Keratinocyte (primary cell): ENCODE measurements around the gene CD74. TPM values are rescaled to one million over a fixed set of nuclear protein-coding genes. Genes with fewer than 3 reads are reported as not detected.

Experiments used
- DNase-seq: peaks from one replicate; pipeline ENCODE4 v3.0.0-alpha.2; 2011; ENCODE audit warnings: low read depth, missing footprints, low spot score
- FAIRE-seq: peaks from 2 replicates; lab custom pipeline; 2011; peaks lifted over from hg19 to GRCh38; lab: Jason Lieb, UNC
- H2AFZ ChIP-seq: 2 replicates; pipeline ENCODE4 v1.6.0; 2012; ENCODE audit warnings: low read length, control low read depth, inconsistent platforms; ENCODE audit not compliant: control insufficient read depth
- H3K27ac ChIP-seq: 2 replicates; pipeline ENCODE4 v1.5.1; 2011; ENCODE audit warnings: low read length; ENCODE audit not compliant: control insufficient read depth, insufficient read depth
- H3K27me3 ChIP-seq: 3 replicates; pipeline ENCODE4 v1.6.0; 2011; ENCODE audit warnings: low read length; ENCODE audit not compliant: control insufficient read depth, insufficient read depth; ENCODE audit errors: extremely low read depth
- H3K36me3 ChIP-seq, 2 experiments: 2 replicates in 1 of 2; 3 replicates in 1 of 2; pipeline ENCODE4 v1.5.1; 2011; ENCODE audit warnings: low read length in 2 of 2, mild to moderate bottlenecking in 1 of 2; ENCODE audit not compliant: control insufficient read depth in 2 of 2, insufficient read depth in 2 of 2; ENCODE audit errors: extremely low read depth in 1 of 2
- H3K4me1 ChIP-seq: 3 replicates; pipeline ENCODE4 v1.5.1; 2011; ENCODE audit warnings: low read length; ENCODE audit not compliant: control insufficient read depth, insufficient read depth; ENCODE audit errors: extremely low read depth
- H3K4me2 ChIP-seq: 3 replicates; pipeline ENCODE4 v1.6.0; 2011; ENCODE audit warnings: low read depth, low read length; ENCODE audit not compliant: control insufficient read depth, insufficient read depth; ENCODE audit errors: extremely low read depth
- H3K4me3 ChIP-seq, 3 experiments: fragments of 200-600 bp in 1 of 3; sonication (generic) in 1 of 3; 2 replicates in 2 of 3; 3 replicates in 1 of 3; pipeline ENCODE4 v1.5.1; 2011 to 2016; ENCODE audit warnings: low read length in 3 of 3, mild to moderate bottlenecking in 3 of 3, control low read depth in 2 of 3, inconsistent platforms in 1 of 3, low read depth in 1 of 3, mixed read lengths in 1 of 3, mixed run types in 1 of 3, moderate library complexity in 1 of 3; ENCODE audit not compliant: control insufficient read depth in 2 of 3, insufficient read depth in 2 of 3; ENCODE audit errors: extremely low read depth in 1 of 3
- H3K79me2 ChIP-seq: 2 replicates; pipeline ENCODE4 v1.6.0; 2012; ENCODE audit warnings: low read length; ENCODE audit not compliant: control insufficient read depth, insufficient read depth
- H3K9ac ChIP-seq: 3 replicates; pipeline ENCODE4 v1.6.0; 2011; ENCODE audit warnings: low read length; ENCODE audit not compliant: control insufficient read depth, insufficient read depth; ENCODE audit errors: extremely low read depth
- H3K9me1 ChIP-seq: 3 replicates; pipeline ENCODE4 v1.6.0; 2011; ENCODE audit warnings: low read length; ENCODE audit not compliant: control insufficient read depth, insufficient read depth; ENCODE audit errors: extremely low read depth
- H3K9me3 ChIP-seq: 2 replicates; pipeline ENCODE4 v1.5.1; 2012; ENCODE audit warnings: low read depth, low read length; ENCODE audit not compliant: control insufficient read depth
- H4K20me1 ChIP-seq: 3 replicates; pipeline ENCODE4 v1.6.0; 2011; ENCODE audit warnings: low read length; ENCODE audit not compliant: control insufficient read depth, insufficient read depth; ENCODE audit errors: extremely low read depth
- CTCF ChIP-seq, 3 experiments: IDR thresholded peaks in 1 of 3; conservative IDR thresholded peaks in 1 of 3; optimal IDR thresholded peaks in 1 of 3; 2 replicates in 2 of 3; 3 replicates in 1 of 3; pipeline versions ENCODE3 to v1.5.1; 2011; ENCODE audit warnings: low read length in 3 of 3, mild to moderate bottlenecking in 3 of 3, moderate library complexity in 2 of 3, control low read depth in 1 of 3, inconsistent platforms in 1 of 3; ENCODE audit not compliant: insufficient read depth in 2 of 3; ENCODE audit errors: extremely low read depth in 1 of 3
- EZH2 ChIP-seq: IDR thresholded peaks from one replicate; pipeline ENCODE4 v1.6.1; 2012; ENCODE audit warnings: inconsistent platforms, mild to moderate bottlenecking, low read length, moderate library complexity
- dilution Hi-C: fragments of 300-500 bp; cut with MboI; formaldehyde crosslinking; loops from one replicate; pipeline ENCODE4 v1.7.0; 2020; ENCODE audit warnings: low sequenced_read_pairs; ENCODE audit not compliant: extremely low pct_ligation_motif_present
- polyA plus RNA-seq, 5 experiments: library from polyadenylated mRNA; depleted of rRNA in 3 of 5; stranded (reverse) in 3 of 5; stranded (forward) in 1 of 5; unstranded in 1 of 5; fragments of >200 nt; gene quantifications; 1 replicate in 1 of 5; 2 replicates in 3 of 5; 3 replicates in 1 of 5; pipeline versions ENCODE4 v1.2.1 to v1.2.3, GENCODE V29; 2011 to 2012; ENCODE audit warnings: missing spikeins in 2 of 5, low read depth in 1 of 5, low replicate concordance in 1 of 5

Gene CD74
- polyA plus RNA-seq, 1 donor (not counting 4 experiments of a cell fraction or from before 2014, with no cell fraction given), result 0.71 TPM

- Histone ChIP-seq H3K4me1 (no peaks in the 10 kb centered on the region), H3K9me1 (no peaks in the 10 kb centered on the region), H3K27me3 (no peaks in the 10 kb centered on the region), H4K20me1 (no peaks in the 10 kb centered on the region), H3K79me2 (no peaks in the 10 kb centered on the region), H3K27ac (no peak overlapping the region), H3K9me3 (no peaks in the 10 kb centered on the region), H3K9ac (no peak overlapping the region), H3K4me3 (no peak overlapping the region), H3K36me3 (peaks cover 39 to 83% of the 10 kb centered on the region in 2 experiments), H2AFZ (no peak overlapping the region), H3K4me2 (no peak overlapping the region)
- TF ChIP-seq CTCF (optimal IDR thresholded peaks at IDR 0.05 in 1 of 3, IDR thresholded peaks at IDR 0.05 in 1 of 3, conservative IDR thresholded peaks at IDR 0.05 in 1 of 3; ENCODE audit: extremely low read depth in 1 of 3, insufficient read depth in 2 of 3, low read length in 3 of 3) (no peak), EZH2 (no peak)
- dilution Hi-C loops, result no loop called here
- FAIRE-seq (no peak), DNase-seq (no peak)
Observed at GRCh38 chr5:150393096-150393645, 19.5 kb downstream of the CD74 start.

DNA sequence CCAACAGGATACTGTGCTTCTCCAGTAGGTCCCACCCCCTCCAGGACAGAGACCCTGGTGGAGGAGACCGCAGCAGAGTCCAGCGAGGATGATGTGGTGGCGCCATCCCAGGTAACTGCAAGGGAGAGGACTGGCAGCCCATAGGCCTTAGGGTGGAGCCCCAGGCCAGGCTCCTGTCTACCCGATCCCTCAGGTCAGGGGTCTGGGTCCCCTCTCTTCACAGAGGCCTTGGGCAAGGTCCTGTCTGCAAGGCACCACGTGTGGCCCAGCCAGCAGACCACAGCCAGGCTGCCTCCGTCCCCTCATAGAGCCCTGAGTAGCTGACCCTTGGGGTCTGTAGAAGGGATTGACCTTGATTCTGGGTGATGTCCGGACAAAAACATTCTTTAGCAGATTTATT is 20.0 kb downstream of the CD74 start:
- H3K9ac ChIP-seq, result no peak overlapping the region
- peaks cover 42 to 83% of the 10 kb centered on the region in 2 experiments for H3K36me3 ChIP-seq
- dilution Hi-C loops, result no loop called here
- no peaks in the 10 kb centered on the region for H3K27me3 ChIP-seq
- H3K4me3 ChIP-seq, result no peak overlapping the region
- H3K79me2 ChIP-seq, result no peaks in the 10 kb centered on the region
- no peaks in the 10 kb centered on the region for H3K9me3 ChIP-seq
- H3K4me2 ChIP-seq, result no peak overlapping the region
- DNase-seq (no peak), FAIRE-seq (no peak)
- no peak overlapping the region for H3K27ac ChIP-seq
- no peaks in the 10 kb centered on the region for H3K4me1 ChIP-seq
- TF ChIP-seq CTCF (optimal IDR thresholded peaks at IDR 0.05 in 1 of 3, IDR thresholded peaks at IDR 0.05 in 1 of 3, conservative IDR thresholded peaks at IDR 0.05 in 1 of 3; ENCODE audit: extremely low read depth in 1 of 3, insufficient read depth in 2 of 3, low read length in 3 of 3) (no peak), EZH2 (no peak)
- H3K9me1 ChIP-seq, result no peaks in the 10 kb centered on the region
- H2AFZ ChIP-seq, result no peak overlapping the region
- no peaks in the 10 kb centered on the region for H4K20me1 ChIP-seq
